HG03135 (cell line): ENCODE results near the gene CLSTN1.

ENCODE experiments used
- ATAC-seq: cut with Tn5 transposase; IDR thresholded peaks from one replicate; pipeline ENCODE4 v1.9.1; 2021; ENCODE audit warnings: mild to moderate bottlenecking, moderate library complexity; ENCODE audit not compliant: unreplicated experiment

The CLSTN1 gene

GRCh38 chr1:9823943-9824701 lies at the start of gene CLSTN1:
CLSTN1 (minus strand) TSS chr1:9823965; CDS start chr1:9823733, 232 bp downstream.
- ATAC-seq, result peak; percentile 59

DNA sequence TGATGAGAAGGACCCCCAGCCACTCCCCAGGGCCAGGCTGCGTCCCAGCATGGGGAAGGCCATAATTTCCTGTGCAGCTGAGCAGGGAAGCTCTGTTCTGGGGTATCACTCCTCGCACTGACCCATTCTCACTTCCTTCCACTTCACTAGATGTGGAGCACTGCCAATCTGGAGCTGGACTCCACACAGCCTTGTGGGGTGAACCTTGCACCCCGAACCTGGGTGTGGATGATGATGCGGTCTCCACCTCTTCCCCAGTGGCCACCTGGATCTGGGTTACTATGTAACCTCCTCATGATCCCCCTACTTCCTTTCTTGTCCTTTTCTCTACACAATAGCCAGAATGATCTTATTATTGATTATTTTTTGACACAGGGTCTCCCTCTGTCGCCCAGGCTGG lies 49.6 kb upstream of the CLSTN1 start:
- no peak for ATAC-seq

DNA sequence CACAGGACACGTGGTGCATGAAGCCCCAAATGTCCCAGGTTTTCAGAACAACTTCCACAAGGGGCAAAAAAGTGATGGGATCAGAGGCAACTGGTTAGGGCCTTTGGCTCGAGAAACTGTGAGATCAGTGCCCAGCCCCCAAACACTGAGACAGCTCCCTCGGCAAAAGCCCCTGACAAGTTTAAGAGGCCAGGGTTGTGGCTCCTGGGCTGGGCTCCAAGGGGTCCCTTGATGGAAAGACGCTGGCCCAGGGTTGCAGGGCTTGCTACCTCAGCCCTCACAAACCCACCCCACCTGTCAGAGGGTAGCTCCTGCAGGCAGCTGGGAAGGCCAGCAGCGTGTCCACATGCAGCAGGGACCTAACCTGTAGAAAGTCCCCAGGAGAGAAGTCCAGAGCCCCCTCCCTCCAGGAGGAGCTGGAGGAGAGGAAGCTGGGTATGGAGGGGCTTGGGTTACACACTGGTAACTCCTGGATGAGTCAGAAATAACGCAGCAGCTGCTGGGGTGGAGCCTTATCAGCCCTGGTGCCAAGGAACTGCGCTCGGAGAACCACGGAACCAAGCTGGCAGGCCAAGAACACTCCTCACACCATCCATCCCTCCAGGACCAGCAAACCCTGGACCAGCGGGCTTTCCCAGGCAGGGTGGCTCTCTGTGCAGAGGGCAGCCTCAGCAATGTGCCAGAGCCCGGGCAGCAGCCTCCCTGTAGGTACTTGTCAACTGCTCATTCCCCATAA lies 48.8 kb upstream of the CLSTN1 start:
- no peak for ATAC-seq

DNA sequence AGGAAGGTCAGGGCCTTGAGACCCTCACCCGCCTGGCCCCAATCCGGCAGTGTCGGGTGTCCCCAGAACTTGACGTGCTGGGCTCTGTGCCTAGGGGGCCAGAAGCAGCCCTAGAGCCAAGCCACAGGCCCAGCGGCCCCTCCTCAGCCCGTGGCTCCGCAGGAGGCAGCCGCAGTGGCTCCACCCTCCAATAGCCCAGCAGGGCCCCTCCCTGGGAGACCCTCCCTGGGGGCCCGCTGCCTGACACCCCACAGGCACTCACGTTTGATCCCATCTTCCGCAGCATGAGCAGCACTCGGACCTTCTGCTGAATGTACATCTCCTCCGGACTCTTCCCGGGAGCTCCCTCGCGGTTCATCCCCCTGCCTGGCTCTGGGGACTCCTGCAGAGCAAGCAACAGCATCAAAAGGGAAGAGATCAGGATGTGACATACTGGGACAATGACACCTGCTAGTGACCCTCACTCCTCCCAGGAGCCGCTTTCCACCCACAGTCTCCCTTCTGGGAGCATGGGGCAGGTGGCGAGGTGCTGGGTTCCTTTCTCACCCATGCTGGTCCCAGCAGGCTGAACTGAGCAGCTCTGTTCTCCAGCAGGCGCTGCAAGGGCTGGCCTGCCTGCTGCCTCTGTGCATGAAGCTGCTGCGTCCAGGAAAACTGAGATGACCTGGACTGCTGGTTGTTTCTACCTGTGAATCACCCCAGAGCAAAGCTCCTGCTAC lies 48.1 kb upstream of the CLSTN1 start:
- no peak for ATAC-seq

DNA sequence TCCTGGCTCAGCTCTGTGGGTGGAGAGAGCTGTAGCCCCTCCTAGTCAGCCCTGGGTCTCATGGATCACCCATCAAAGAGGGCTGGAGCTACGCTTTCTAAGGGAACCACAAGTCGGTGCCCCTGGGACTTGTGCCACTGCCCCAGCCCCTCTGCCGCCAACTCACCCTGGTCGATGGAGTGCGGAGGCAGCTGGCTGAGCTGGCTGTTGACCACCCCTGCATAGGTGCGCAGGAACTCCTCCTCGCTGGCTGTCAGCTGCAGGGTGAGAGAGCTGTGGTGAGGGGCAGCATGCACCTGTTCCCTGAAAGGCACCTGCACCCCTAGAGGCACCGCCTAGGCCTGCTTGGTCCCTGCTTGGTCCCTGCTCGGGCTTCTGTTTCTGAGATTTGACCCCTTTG lies 47.3 kb upstream of the CLSTN1 start:
- ATAC-seq, result no peak

DNA sequence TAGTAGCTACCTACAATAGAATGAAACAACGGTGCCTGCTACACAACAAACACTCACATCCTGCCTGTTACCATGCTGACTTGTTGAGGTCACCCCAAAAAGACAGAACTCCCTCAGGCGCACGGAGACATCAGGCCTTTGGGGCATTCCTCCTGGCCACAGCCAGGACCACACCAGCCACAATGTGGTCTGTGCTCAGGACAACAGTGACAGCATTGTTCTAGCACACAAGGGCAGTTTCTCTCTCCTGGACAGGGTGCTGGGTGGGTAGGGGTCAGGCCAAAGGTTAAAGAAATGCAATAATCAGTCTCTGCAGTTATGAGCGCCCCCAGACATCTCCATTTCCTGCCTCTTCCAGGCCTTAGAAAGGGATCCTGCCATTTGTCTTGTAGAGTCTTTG lies 46.8 kb upstream of the CLSTN1 start:
- no peak for ATAC-seq

GRCh38 chr1:9869831-9870251 lies 46.1 kb upstream of the CLSTN1 start:
- ATAC-seq, result no peak

- ATAC-seq, result no peak
These were observed 44.5 kb upstream of the CLSTN1 start for GRCh38 chr1:9868244-9868590.

GRCh38 chr1:9867408-9868243 lies 43.9 kb upstream of the CLSTN1 start:
- no peak for ATAC-seq

GRCh38 chr1:9866836-9867235 lies 43.1 kb upstream of the CLSTN1 start:
- ATAC-seq, result no peak

- ATAC-seq, result no peak
These were observed 42.0 kb upstream of the CLSTN1 start for GRCh38 chr1:9865724-9866123.

- ATAC-seq, result no peak
These were observed 39.6 kb upstream of the CLSTN1 start for GRCh38 chr1:9863371-9863770.

DNA sequence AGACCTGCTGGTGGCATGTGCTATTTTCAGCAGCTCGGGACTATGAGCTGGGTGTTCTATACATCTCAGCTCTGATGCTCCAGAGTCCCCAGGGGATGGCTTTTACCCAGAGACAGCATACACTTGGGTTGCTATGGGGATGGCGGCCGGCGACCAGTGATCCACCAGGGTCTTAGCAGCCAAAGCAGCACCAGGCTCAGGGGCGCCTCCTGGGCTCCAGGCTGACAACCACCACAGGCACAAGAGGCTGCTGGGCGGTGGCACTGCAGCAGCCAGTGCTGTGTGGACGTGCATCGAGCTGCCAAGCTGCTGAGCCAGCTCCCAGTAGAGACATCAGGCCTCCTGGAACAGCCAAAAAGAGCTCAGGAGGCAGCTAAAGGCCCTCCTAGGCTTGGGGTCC lies 37.6 kb upstream of the CLSTN1 start:
- ATAC-seq, result no peak

DNA sequence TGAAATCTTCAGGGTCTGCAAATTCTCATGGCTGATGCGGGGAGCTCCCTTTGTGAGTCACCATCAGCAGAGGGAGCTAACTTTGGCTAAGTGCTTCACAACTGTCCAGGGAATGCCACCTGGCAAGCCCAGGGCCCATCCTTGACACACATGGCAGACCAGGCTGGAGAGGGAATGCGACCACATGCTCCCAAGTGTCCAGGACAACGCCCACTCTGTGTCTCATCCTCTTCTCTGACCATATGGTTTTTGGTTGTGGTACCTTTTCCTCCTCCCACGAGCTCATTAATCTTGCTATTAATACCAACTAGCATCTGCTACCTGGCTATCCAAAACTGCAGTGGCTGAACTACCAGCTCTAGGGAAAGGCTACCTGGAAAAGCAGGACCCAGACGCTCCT lies 37.1 kb upstream of the CLSTN1 start:
- ATAC-seq, result no peak

GRCh38 chr1:9859281-9860014 lies 35.7 kb upstream of the CLSTN1 start:
- no peak for ATAC-seq

GRCh38 chr1:9858293-9859035 lies 34.7 kb upstream of the CLSTN1 start:
- no peak for ATAC-seq

- ATAC-seq, result no peak
These were observed 31.4 kb upstream of the CLSTN1 start for GRCh38 chr1:9855186-9855585.

DNA sequence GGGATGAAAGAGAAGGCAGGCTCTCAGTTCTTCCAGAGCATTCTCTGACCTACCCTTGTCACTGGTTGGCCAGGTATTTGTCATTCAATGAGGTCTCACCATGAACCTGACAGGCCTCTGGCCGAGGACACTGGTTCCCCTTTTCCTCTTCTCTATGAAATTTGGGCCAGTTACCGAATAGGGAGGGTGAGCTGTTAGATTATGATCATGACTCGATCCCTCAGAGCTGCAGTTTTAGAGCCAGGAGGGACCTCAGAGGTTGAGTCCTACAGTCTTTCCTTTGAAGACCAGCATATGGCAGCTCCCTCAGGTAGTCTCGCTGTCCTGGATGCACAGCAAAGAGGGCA lies 29.5 kb upstream of the CLSTN1 start:
- no peak for ATAC-seq

DNA sequence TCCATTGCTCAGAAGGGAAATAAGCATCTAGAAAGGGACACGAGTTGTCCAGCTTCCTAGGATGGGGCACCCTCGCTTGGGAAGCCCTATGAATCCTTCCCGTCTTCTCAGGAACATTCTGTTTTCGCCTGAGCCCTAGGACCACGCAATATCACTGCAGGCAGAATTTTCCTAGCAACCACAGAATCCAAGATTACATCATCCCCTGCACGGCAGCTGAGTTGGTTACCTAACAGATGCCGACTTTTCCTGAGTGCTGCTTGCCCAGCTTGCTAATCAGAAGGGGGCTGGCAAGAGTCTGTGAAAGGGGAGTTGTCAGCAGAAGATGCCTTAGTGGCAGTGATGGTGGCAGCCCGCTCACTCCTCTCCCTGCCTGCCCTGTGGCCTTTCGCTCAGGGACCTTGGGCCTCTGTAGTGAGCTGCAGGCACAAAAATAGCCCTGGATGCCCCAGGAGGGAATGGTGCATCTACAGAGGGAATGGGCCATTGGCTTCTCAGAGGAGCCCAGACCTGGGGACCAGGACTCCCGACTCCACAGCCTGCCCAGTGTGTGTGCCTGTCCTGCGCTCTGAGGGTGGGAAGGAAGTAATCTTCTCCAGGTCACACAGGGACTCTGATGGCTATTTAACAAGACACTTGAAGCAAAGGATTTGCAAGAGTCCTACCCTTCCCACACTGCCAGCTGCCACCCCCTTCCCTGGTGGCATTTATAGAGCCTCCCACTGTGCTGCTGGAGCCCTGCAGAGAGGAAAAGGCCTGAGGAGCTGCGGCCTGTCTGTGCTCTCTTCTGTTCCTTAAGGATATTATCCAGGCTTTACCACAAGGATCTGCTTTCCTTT lies 28.9 kb upstream of the CLSTN1 start:
- ATAC-seq, result no peak
